A549 (cell line): Measurements from ENCODE around the gene AUTS2.

ENCODE experiments used
- CTCF ChIP-seq: fragments of >200 bp; sonication (Bioruptor Twin); formaldehyde crosslinking; IDR thresholded peaks from 3 replicates; pipeline ENCODE4 v1.5.1; 2016
- EP300 ChIP-seq, 2 experiments: fragments of >200 bp; sonication (Bioruptor Twin); formaldehyde crosslinking; IDR thresholded peaks; 2 replicates in 1 of 2; 3 replicates in 1 of 2; pipeline ENCODE4 v1.6.1; 2016 to 2017
- RFX5 ChIP-seq: fragments of 450-650 bp; IDR thresholded peaks from 2 replicates; pipeline ENCODE4 v1.7.1; 2014; ENCODE audit warnings: antibody characterized with exemption, mild to moderate bottlenecking, moderate library complexity
- USF2 ChIP-seq: fragments of 450-650 bp; IDR thresholded peaks from 2 replicates; pipeline ENCODE4 v1.6.1; 2014; ENCODE audit warnings: antibody characterized with exemption

- TF ChIP-seq CTCF, result no peak
- TF ChIP-seq EP300 (IDR thresholded peaks at IDR 0.05), result no peak
- TF ChIP-seq RFX5, result no peak
- TF ChIP-seq USF2, result no peak
These were observed 470.3 kb downstream of the AUTS2 start for GRCh38 chr7:70068531-70068930.
